ENCODE results near the gene IQSEC3. TPM values are rescaled to one million over a fixed set of nuclear protein-coding genes. Genes with fewer than 3 reads are reported as not detected.

The IQSEC3 gene
- total RNA-seq, 1 experiment from 2014 or later, result 0.55 TPM

DNA sequence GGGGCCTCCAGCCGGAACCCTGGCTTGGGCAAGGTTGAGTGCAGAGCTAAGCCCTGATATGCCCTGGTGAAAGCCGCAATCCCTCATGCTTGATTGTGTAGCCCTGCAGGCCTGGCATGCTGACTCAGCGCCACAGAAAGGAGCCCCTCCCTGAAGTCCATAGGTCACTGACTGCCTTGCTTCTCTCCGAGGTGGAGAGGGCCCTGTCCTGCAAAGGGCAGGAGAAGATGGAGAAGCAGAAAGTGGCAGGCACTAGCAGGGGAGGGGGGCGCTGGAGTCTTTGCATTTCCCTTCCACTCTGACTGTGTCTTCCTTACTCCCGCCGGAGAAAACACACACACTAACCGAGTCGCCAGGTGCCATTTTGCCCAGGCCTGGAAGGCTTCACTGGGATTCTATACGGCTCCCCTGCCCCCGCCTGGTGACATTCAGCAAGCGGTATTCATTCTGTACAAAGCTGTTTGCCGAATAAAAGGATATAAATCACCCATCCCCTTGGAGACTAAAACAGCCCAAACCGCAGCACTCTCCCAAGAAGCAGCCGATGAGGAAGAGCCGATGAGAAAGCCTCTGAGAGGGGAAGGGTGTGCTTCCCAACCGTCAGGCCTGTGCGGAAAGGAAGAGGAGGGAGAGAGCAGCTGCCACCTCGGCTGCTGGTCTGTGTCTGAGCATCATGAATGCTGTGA lies 77.5 kb downstream of the IQSEC3 start:
- no peak overlapping the region for H2AFZ ChIP-seq (ENCODE audit: low read length)
- no peak overlapping the region for H3K23ac ChIP-seq (ENCODE audit: insufficient read length, low read depth, low read length)
- TF ChIP-seq, protein P1, sequence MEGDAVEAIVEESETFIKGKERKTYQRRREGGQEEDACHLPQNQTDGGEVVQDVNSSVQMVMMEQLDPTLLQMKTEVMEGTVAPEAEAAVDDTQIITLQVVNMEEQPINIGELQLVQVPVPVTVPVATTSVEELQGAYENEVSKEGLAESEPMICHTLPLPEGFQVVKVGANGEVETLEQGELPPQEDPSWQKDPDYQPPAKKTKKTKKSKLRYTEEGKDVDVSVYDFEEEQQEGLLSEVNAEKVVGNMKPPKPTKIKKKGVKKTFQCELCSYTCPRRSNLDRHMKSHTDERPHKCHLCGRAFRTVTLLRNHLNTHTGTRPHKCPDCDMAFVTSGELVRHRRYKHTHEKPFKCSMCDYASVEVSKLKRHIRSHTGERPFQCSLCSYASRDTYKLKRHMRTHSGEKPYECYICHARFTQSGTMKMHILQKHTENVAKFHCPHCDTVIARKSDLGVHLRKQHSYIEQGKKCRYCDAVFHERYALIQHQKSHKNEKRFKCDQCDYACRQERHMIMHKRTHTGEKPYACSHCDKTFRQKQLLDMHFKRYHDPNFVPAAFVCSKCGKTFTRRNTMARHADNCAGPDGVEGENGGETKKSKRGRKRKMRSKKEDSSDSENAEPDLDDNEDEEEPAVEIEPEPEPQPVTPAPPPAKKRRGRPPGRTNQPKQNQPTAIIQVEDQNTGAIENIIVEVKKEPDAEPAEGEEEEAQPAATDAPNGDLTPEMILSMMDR (conservative IDR thresholded peaks at IDR 0.05), result peak; percentile 15; the same call in 1 of the 3 replicates
- H2AK5ac ChIP-seq (ENCODE audit: insufficient read length, low read length), result no peak overlapping the region
- H3K56ac ChIP-seq (ENCODE audit: insufficient read length, low read depth, low read length), result no peak overlapping the region
- no peak overlapping the region for H2BK15ac ChIP-seq (ENCODE audit: low read depth, low read length)
- DNase-seq, result no peak
- H3K4me1 ChIP-seq (ENCODE audit: insufficient read depth, low read length), result peaks cover 9% of the 10 kb centered on the region; the same call in 1 of the 2 replicates
- no peaks in the 10 kb centered on the region for H3K27me3 ChIP-seq (ENCODE audit: insufficient read depth, low read length)
- H4K5ac ChIP-seq (ENCODE audit: insufficient read length, low read depth, low read length), result no peak overlapping the region
- H2BK5ac ChIP-seq (ENCODE audit: insufficient read length, low read length), result no peak overlapping the region
- H3K4ac ChIP-seq (ENCODE audit: low read depth, low read length), result no peak overlapping the region
- Mint-ChIP-seq H3K4me1 (peaks cover 59 to 77% of the 10 kb centered on the region in 2 experiments), H3K9me3 (no peaks in the 10 kb centered on the region; a peak in 1 of 5 replicates), H3K27me3 (ENCODE audit: low read depth) (peaks cover 41% of the 10 kb centered on the region), H3K27ac (peak overlapping the region in 1 of 3 experiments; percentile 8; a peak in 1 of 7 replicates), H3K4me3 (no peak overlapping the region), H3K36me3 (ENCODE audit: insufficient read depth in 1 of 3, low read depth in 3 of 3) (no peaks in the 10 kb centered on the region; a peak in 1 of 7 replicates)
- H3K4me2 ChIP-seq (ENCODE audit: insufficient read depth, insufficient read length, low read length), result no peak overlapping the region
- no peaks in the 10 kb centered on the region for H4K20me1 ChIP-seq (ENCODE audit: control insufficient read depth, insufficient read depth, insufficient read length)
- no peak overlapping the region for H3K9ac ChIP-seq (ENCODE audit: extremely low read depth, insufficient read length, low read length)
- no peak overlapping the region for H4K8ac ChIP-seq (replicated peaks; ENCODE audit: insufficient read length, low read depth, low read length)
- no peak overlapping the region for H2BK120ac ChIP-seq (ENCODE audit: low read depth, low read length, poor library complexity, severe bottlenecking)
- no peak overlapping the region for H3T11ph ChIP-seq (ENCODE audit: low read length)
- no peaks in the 10 kb centered on the region for H3K79me2 ChIP-seq (ENCODE audit: insufficient read depth, low read length)
- no peak overlapping the region; the same call in 1 of the 2 replicates for H3K14ac ChIP-seq (ENCODE audit: insufficient read depth, low read length)
- H3K23me2 ChIP-seq (ENCODE audit: insufficient read length, low read depth, low read length, poor library complexity, severe bottlenecking), result no peaks in the 10 kb centered on the region
- H3K9me3 ChIP-seq (ENCODE audit: control insufficient read depth, low read depth, low read length), result no peaks in the 10 kb centered on the region
- no CpG with 5 or more reads among the region's 19 CpGs for WGBS (ENCODE audit: extremely low coverage, insufficient read length, low lambda C conversion rate)
- no peak overlapping the region for H2BK20ac ChIP-seq (ENCODE audit: low read depth, low read length, poor library complexity, severe bottlenecking)
- no peak overlapping the region for H4K91ac ChIP-seq (ENCODE audit: insufficient read length, low read depth, low read length)
- no peak overlapping the region for H2BK12ac ChIP-seq (ENCODE audit: insufficient read length, low read depth, low read length)
- no peak overlapping the region for H3K27ac ChIP-seq (ENCODE audit: insufficient read length, low read depth, low read length)
- no peaks in the 10 kb centered on the region for H3K79me1 ChIP-seq (ENCODE audit: insufficient read depth, low read depth, low read length, poor library complexity, severe bottlenecking)
- no peak overlapping the region for H3K18ac ChIP-seq (ENCODE audit: insufficient read length, low read depth, low read length)

Measured in H9 (cell line).